HL-60 (cell line): ENCODE measurements around the gene NRP2.
A peak's percentile ranks its signal among the peaks of the same experiment; 100 is the strongest.

Source experiments
- DNase-seq, 2 experiments: peaks; one replicate each; pipeline ENCODE4 v3.0.0-alpha.2; 2010 to 2020; ENCODE audit warnings: low read depth in 1 of 2, low spot score in 1 of 2
- H3K27ac ChIP-seq: fragments of 250-450 bp; sonication (Bioruptor Pico); replicated peaks from 2 replicates; pipeline ENCODE4 v1.5.1; 2020; ENCODE audit warnings: mild to moderate bottlenecking, moderate library complexity
- H3K27me3 ChIP-seq: fragments of 250-450 bp; sonication (Bioruptor Pico); 2 replicates; pipeline ENCODE4 v1.5.1; 2021; ENCODE audit warnings: mild to moderate bottlenecking, moderate library complexity; ENCODE audit not compliant: insufficient read depth, poor library complexity, severe bottlenecking
- H3K4me3 ChIP-seq: replicated peaks from 2 replicates; pipeline ENCODE4 v1.5.1; 2011; ENCODE audit warnings: mild to moderate bottlenecking, control low read depth, low read length; ENCODE audit not compliant: insufficient read depth
- CTCF ChIP-seq: IDR thresholded peaks from one replicate; pipeline ENCODE4 v1.5.1; 2011; ENCODE audit warnings: low read length, control low read depth, inconsistent platforms; ENCODE audit not compliant: insufficient read depth
- GABPA ChIP-seq: IDR thresholded peaks from 2 replicates; pipeline ENCODE4 v1.6.1; 2012; ENCODE audit warnings: low read depth
- POLR2AphosphoS5 ChIP-seq: IDR thresholded peaks from 2 replicates; pipeline ENCODE4 v1.6.1; 2012; ENCODE audit warnings: low read depth
- REST ChIP-seq: IDR thresholded peaks from 2 replicates; pipeline ENCODE4 v1.6.1; 2012; ENCODE audit warnings: low read depth; ENCODE audit not compliant: insufficient replicate concordance
- SPI1 ChIP-seq: IDR thresholded peaks from 2 replicates; pipeline ENCODE4 v1.6.1; 2012; ENCODE audit warnings: low read depth, mild to moderate bottlenecking, borderline replicate concordance

The NRP2 gene

GRCh38 chr2:205704127-205704741 lies 21.9 kb downstream of the NRP2 start:
- TF ChIP-seq CTCF (no peak), POLR2AphosphoS5 (no peak), SPI1 (no peak), REST (no peak), GABPA (no peak)
- no peak overlapping the region for H3K27ac ChIP-seq

GRCh38 chr2:205705511-205706349 lies 23.4 kb downstream of the NRP2 start:
- Histone ChIP-seq H3K27ac (no peak overlapping the region), H3K4me3 (no peak overlapping the region), H3K27me3 (no peaks in the 10 kb centered on the region)
- DNase-seq, result no peak
- TF ChIP-seq POLR2AphosphoS5 (no peak), REST (no peak), GABPA (no peak), SPI1 (no peak)

More at GRCh38 chr2:205704127-205704741, 21.9 kb downstream of the NRP2 start:
- Histone ChIP-seq H3K27me3 (no peaks in the 10 kb centered on the region), H3K4me3 (no peak overlapping the region)
- no peak for DNase-seq

- Histone ChIP-seq H3K27ac (no peak overlapping the region), H3K27me3 (peaks cover under 1% of the 10 kb centered on the region), H3K4me3 (no peak overlapping the region)
- TF ChIP-seq REST, result no peak
- TF ChIP-seq SPI1, result peak; percentile 30; the same call in 1 of the 2 replicates
- TF ChIP-seq POLR2AphosphoS5, result no peak
- DNase-seq, result peak; percentile 51 to 66
These were observed 24.6 kb downstream of the NRP2 start for GRCh38 chr2:205706769-205707381.
